Measurements from ENCODE around the gene DIDO1.

DNA sequence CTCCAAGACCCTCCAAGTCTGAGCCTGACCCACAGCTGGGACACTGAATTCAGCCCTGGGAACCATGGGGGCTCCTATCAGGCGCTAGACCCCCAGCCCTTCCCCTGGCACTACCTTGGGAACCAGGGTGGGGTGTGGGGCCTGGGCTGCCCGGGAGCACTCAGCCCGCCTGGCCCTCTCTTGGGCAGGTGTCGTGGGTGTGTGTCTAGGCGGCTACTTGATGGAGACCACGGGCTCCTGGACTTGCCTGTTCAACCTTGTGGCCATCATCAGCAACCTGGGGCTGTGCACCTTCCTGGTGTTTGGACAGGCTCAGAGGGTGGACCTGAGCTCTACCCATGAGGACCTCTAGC, 40.8 kb upstream of the DIDO1 start:
- TF ChIP-seq, protein P1, sequence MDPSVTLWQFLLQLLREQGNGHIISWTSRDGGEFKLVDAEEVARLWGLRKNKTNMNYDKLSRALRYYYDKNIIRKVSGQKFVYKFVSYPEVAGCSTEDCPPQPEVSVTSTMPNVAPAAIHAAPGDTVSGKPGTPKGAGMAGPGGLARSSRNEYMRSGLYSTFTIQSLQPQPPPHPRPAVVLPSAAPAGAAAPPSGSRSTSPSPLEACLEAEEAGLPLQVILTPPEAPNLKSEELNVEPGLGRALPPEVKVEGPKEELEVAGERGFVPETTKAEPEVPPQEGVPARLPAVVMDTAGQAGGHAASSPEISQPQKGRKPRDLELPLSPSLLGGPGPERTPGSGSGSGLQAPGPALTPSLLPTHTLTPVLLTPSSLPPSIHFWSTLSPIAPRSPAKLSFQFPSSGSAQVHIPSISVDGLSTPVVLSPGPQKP (CRISPR knock-in tag; IDR thresholded peaks at IDR 0.05) = no peak
- TF ChIP-seq HNRNPK (IDR thresholded peaks at IDR 0.05; ENCODE audit: low read depth, low read length, poor library complexity, severe bottlenecking) (no peak), TEAD1 (CRISPR knock-in tag; IDR thresholded peaks at IDR 0.05) (no peak), POLR2A (conservative IDR thresholded peaks at IDR 0.05) (no peak), C11orf30 (IDR thresholded peaks at IDR 0.05; ENCODE audit: low read depth) (no peak)
- TF ChIP-seq, protein P2, sequence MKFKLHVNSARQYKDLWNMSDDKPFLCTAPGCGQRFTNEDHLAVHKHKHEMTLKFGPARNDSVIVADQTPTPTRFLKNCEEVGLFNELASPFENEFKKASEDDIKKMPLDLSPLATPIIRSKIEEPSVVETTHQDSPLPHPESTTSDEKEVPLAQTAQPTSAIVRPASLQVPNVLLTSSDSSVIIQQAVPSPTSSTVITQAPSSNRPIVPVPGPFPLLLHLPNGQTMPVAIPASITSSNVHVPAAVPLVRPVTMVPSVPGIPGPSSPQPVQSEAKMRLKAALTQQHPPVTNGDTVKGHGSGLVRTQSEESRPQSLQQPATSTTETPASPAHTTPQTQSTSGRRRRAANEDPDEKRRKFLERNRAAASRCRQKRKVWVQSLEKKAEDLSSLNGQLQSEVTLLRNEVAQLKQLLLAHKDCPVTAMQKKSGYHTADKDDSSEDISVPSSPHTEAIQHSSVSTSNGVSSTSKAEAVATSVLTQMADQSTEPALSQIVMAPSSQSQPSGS (CRISPR knock-in tag; IDR thresholded peaks at IDR 0.05) = no peak
- TF ChIP-seq, protein P3, sequence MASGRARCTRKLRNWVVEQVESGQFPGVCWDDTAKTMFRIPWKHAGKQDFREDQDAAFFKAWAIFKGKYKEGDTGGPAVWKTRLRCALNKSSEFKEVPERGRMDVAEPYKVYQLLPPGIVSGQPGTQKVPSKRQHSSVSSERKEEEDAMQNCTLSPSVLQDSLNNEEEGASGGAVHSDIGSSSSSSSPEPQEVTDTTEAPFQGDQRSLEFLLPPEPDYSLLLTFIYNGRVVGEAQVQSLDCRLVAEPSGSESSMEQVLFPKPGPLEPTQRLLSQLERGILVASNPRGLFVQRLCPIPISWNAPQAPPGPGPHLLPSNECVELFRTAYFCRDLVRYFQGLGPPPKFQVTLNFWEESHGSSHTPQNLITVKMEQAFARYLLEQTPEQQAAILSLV (tag; IDR thresholded peaks at IDR 0.05) = no peak
- TF ChIP-seq, protein P4, sequence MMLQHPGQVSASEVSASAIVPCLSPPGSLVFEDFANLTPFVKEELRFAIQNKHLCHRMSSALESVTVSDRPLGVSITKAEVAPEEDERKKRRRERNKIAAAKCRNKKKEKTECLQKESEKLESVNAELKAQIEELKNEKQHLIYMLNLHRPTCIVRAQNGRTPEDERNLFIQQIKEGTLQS (IDR thresholded peaks at IDR 0.05) = no peak
- TF ChIP-seq, protein P4 (CRISPR knock-in tag; conservative IDR thresholded peaks at IDR 0.05) = no peak
- TF ChIP-seq, protein P5, sequence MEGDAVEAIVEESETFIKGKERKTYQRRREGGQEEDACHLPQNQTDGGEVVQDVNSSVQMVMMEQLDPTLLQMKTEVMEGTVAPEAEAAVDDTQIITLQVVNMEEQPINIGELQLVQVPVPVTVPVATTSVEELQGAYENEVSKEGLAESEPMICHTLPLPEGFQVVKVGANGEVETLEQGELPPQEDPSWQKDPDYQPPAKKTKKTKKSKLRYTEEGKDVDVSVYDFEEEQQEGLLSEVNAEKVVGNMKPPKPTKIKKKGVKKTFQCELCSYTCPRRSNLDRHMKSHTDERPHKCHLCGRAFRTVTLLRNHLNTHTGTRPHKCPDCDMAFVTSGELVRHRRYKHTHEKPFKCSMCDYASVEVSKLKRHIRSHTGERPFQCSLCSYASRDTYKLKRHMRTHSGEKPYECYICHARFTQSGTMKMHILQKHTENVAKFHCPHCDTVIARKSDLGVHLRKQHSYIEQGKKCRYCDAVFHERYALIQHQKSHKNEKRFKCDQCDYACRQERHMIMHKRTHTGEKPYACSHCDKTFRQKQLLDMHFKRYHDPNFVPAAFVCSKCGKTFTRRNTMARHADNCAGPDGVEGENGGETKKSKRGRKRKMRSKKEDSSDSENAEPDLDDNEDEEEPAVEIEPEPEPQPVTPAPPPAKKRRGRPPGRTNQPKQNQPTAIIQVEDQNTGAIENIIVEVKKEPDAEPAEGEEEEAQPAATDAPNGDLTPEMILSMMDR (IDR thresholded peaks at IDR 0.05 in 2 of 3, conservative IDR thresholded peaks at IDR 0.05 in 1 of 3; ENCODE audit: insufficient read depth in 2 of 3, low read depth in 1 of 3, low read length in 3 of 3) = no peak

All from K562 (cell line).